A673 (cell line): ENCODE measurements around the gene ZBTB7B. TPM values are rescaled to one million over a fixed set of nuclear protein-coding genes. Genes with fewer than 3 reads are reported as not detected.

Source experiments
- BruUV-seq: library from RNA; stranded (reverse); fragments of 400-500 nt; replicated peaks from 2 replicates; lab custom pipeline; 2021; lab: Mats Ljungman, UMichigan
- CTCF ChIA-PET: fragments of 300-600 bp; sonication (Branson Sonifier 250); formaldehyde crosslinking; loops from one replicate; lab custom pipeline; 2022; ENCODE audit warnings: antibody characterized with exemption; lab: Charles Lee
- POLR2A ChIA-PET: fragments of 300-600 bp; sonication (Branson Sonifier 250); formaldehyde crosslinking; loops from one replicate; lab custom pipeline; 2022; ENCODE audit warnings: antibody characterized with exemption; ENCODE audit not compliant: low non-redundant PET; lab: Charles Lee
- DNase-seq: peaks from one replicate; pipeline ENCODE4 v3.0.0-alpha.2; 2015; ENCODE audit warnings: low spot score
- H3K27ac ChIP-seq: fragments of 200-600 bp; sonication (generic); 2 replicates; pipeline ENCODE4 v1.5.1; 2016; ENCODE audit warnings: mixed run types, low read depth, mild to moderate bottlenecking, mixed read lengths, antibody characterized with exemption, low read length; ENCODE audit not compliant: poor library complexity, severe bottlenecking
- H3K27me3 ChIP-seq: fragments of 200-600 bp; sonication (generic); replicated peaks from 2 replicates; pipeline ENCODE4 v1.6.1; 2017; ENCODE audit warnings: mixed run types, low read depth, mild to moderate bottlenecking, mixed read lengths, antibody characterized with exemption, low read length; ENCODE audit not compliant: insufficient read depth, poor library complexity
- H3K36me3 ChIP-seq: fragments of 200-600 bp; sonication (generic); 2 replicates; pipeline ENCODE4 v1.6.1; 2016; ENCODE audit warnings: mixed run types, mild to moderate bottlenecking, mixed read lengths, antibody characterized with exemption, low read length; ENCODE audit not compliant: insufficient read depth, poor library complexity, severe bottlenecking
- H3K4me1 ChIP-seq: fragments of 200-600 bp; sonication (generic); 2 replicates; pipeline ENCODE4 v1.6.1; 2017; ENCODE audit warnings: mixed run types, mild to moderate bottlenecking, mixed read lengths, antibody characterized with exemption, low read length; ENCODE audit not compliant: insufficient read depth, poor library complexity, severe bottlenecking
- H3K4me3 ChIP-seq: fragments of 200-600 bp; sonication (generic); 2 replicates; pipeline ENCODE4 v1.5.1; 2016; ENCODE audit warnings: low read depth, mixed run types, mild to moderate bottlenecking, mixed read lengths, low read length; ENCODE audit not compliant: poor library complexity, severe bottlenecking
- H3K9me3 ChIP-seq: fragments of 200-600 bp; sonication (generic); 2 replicates; pipeline ENCODE4 v1.6.1; 2016; ENCODE audit warnings: mixed run types, low read depth, mild to moderate bottlenecking, mixed read lengths, antibody characterized with exemption, low read length; ENCODE audit not compliant: poor library complexity, severe bottlenecking
- EZH2 ChIP-seq: fragments of 200-600 bp; sonication (generic); IDR thresholded peaks from 2 replicates; pipeline ENCODE4 v1.6.1; 2017; ENCODE audit warnings: borderline replicate concordance, low read depth, mild to moderate bottlenecking, mixed read lengths, antibody characterized with exemption, low read length; ENCODE audit not compliant: poor library complexity, severe bottlenecking
- intact Hi-C: fragments of 100-400 bp; cut with micrococcal nuclease; formaldehyde crosslinking; loops from one replicate; pipeline ENCODE4 v1.10.0; 2022; ENCODE audit not compliant: unreplicated experiment
- total RNA-seq: library from RNA; stranded (reverse); gene quantifications from 2 replicates; pipeline ENCODE4 v1.2.3, GENCODE V29; 2021
- TF ChIP-seq, protein P1 (sequence below): fragments of 300-800, 200-600 bp; sonication (generic); conservative IDR thresholded peaks from 2 replicates; pipeline ENCODE4 v1.5.1; 2017; ENCODE audit warnings: low read depth, mild to moderate bottlenecking, antibody characterized with exemption, low read length, moderate library complexity, mixed read lengths

ZBTB7B gene
- total RNA-seq, 1 experiment from 2014 or later = 19.2 TPM

DNA sequence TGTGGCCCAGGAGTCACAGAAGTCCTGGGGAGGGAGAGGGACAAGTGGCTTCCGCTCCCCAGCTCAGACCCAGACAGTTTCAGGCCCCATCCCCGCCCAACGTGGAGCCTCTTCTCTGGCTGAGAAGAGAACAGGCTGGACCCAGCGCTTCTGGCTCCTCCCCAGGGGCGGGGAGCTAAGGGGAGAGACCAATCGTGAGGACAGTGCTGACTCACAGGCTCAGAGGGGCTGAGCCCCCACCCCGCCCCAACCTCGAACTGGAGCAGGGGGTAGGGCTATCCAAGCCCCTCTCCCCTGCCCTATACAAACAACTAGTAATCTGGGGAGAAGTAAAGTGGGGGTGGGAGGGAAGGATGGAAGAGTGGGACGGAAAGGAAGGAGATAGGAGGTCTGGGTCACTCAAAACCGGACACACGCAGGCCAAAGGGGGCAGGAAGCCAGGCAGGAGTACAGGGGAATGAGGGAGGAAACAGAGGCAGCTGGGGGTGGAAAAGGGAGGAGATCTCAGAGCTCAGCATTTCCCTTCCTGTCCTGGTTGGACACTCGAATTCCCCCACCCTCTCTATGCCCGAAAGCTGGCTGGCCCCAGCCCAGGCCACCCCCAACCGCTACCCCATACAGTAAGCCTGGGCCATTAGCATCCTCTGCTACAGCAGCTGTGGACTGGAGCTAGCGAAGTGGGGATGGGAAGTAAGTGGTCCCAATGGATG is 31.8 kb upstream of the ZBTB7B start, which contains the start of gene SHC1:
Gene SHC1, minus strand, starts transcription at position 117 of the 710 bp plus-strand sequence. CDS start 221 bp downstream, outside the sequence.
- peak within 1 kb of the TSS; percentile 70 for H3K4me3 ChIP-seq
- BruUV-seq = no TSS peak
- ChIA-PET CTCF (interaction anchor here (0.6 to 2.2 kb wide), 5 partner anchors 15 to 80 kb away, joined by 3 to 6 read pairs (median 5); partner anchors contain the start of genes ADAM15 and PBXIP1), POLR2A (interaction anchor here (0.5 kb wide), 1 partner anchor 269 kb away, joined by 3 read pairs; no protein-coding TSS in a partner anchor)
- DNase-seq = peak; percentile 97
- H3K9me3 ChIP-seq = no peaks in the 10 kb centered on the region
- peaks cover 50% of the 10 kb centered on the region for H3K4me1 ChIP-seq
- intact Hi-C loops = no loop called here
- peak within 1 kb of the TSS; percentile 96 for H3K27ac ChIP-seq
- no peaks in the 10 kb centered on the region for H3K27me3 ChIP-seq
- TF ChIP-seq EZH2 = no peak
- TF ChIP-seq, protein P1, sequence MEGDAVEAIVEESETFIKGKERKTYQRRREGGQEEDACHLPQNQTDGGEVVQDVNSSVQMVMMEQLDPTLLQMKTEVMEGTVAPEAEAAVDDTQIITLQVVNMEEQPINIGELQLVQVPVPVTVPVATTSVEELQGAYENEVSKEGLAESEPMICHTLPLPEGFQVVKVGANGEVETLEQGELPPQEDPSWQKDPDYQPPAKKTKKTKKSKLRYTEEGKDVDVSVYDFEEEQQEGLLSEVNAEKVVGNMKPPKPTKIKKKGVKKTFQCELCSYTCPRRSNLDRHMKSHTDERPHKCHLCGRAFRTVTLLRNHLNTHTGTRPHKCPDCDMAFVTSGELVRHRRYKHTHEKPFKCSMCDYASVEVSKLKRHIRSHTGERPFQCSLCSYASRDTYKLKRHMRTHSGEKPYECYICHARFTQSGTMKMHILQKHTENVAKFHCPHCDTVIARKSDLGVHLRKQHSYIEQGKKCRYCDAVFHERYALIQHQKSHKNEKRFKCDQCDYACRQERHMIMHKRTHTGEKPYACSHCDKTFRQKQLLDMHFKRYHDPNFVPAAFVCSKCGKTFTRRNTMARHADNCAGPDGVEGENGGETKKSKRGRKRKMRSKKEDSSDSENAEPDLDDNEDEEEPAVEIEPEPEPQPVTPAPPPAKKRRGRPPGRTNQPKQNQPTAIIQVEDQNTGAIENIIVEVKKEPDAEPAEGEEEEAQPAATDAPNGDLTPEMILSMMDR = no peak
- peaks cover 28% of the 10 kb centered on the region for H3K36me3 ChIP-seq

DNA sequence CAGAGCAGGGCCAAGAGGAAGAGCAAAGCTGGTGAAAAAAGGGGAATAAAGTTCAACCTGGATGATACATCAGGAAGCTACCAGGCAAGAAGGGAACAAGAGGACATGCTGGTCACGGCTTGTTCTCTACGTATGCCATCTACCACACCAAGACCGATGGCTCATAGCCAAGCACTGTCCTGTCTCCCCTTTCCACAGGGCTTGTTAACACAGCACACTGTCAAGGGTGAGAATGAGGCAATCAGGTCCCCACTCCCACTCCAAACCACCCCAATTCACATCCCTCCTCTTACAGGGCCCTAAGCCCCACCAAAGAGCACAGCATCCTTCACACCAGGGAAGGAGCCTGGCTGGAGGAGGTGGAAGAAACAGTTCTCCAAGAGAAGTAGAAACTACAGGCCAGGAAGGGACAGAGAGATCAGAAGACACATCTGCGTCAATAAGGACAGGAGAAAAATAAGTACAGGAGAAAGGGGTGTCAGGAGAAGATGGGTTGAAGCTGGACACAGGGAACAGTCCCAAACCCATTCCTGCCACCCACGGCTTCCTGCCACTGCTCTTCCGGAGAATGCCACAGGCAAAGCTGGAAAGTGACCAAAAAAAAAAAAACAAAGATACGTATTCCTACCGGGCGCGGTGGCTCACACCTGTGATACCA is 31.1 kb upstream of the ZBTB7B start:
- H3K9me3 ChIP-seq = no peaks in the 10 kb centered on the region
- POLR2A ChIA-PET = interaction anchor here (0.7 kb wide), 1 partner anchor 490 kb away, joined by 3 read pairs; no protein-coding TSS in a partner anchor
- TF ChIP-seq EZH2 = no peak
- TF ChIP-seq, protein P1 = no peak
- H3K4me1 ChIP-seq = peaks cover 55% of the 10 kb centered on the region
- peak overlapping the region; percentile 70 for H3K4me3 ChIP-seq
- no TSS peak for BruUV-seq
- CTCF ChIA-PET = interaction anchor here (0.6 to 2.2 kb wide), 5 partner anchors 16 to 302 kb away, joined by 3 to 6 read pairs (median 5); partner anchors contain the start of genes ADAM15 and PBXIP1
- peaks cover 22% of the 10 kb centered on the region for H3K36me3 ChIP-seq
- intact Hi-C loops = no loop called here
- H3K27ac ChIP-seq = peak overlapping the region; percentile 96
- DNase-seq = no peak
- no peaks in the 10 kb centered on the region for H3K27me3 ChIP-seq

DNA sequence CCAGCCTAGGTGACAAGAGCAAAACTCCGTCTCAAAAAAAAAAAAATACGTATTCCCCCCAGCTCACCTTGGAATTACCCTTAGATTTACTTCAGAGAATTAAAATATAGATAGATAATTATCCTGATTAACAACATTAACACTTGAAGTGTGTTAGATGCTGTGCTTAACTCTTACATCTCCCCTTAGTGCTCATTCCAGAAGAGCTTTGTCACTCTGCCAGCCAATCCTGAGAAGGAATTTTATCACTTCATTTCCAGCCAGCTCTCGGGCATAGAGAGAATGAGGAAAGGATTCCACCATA is 30.4 kb upstream of the ZBTB7B start:
- CTCF ChIA-PET = interaction anchor here (1.0 kb wide), 1 partner anchor 40 kb away, joined by 6 read pairs; no protein-coding TSS in a partner anchor
- peaks cover 62% of the 10 kb centered on the region for H3K4me1 ChIP-seq
- peak overlapping the region; percentile 59 for H3K4me3 ChIP-seq
- intact Hi-C loops = no loop called here
- H3K36me3 ChIP-seq = peaks cover 20% of the 10 kb centered on the region
- peak overlapping the region; percentile 96 for H3K27ac ChIP-seq
- no peak for TF ChIP-seq EZH2
- TF ChIP-seq, protein P1 = no peak
- POLR2A ChIA-PET = no interaction called here
- no peak for DNase-seq
- no peaks in the 10 kb centered on the region for H3K9me3 ChIP-seq
- no TSS peak for BruUV-seq
- H3K27me3 ChIP-seq = no peaks in the 10 kb centered on the region
